RWPE2 (cell line): ENCODE measurements around the gene CCDC134.

Source experiments
- ATAC-seq: fragments of 200-7000 bp; cut with Tn5 transposase; 3 replicates; pipeline ENCODE4 v1.9.1; 2021; ENCODE audit warnings: low read depth
- DNase-seq: peaks from one replicate; pipeline ENCODE4 v3.0.0-alpha.2; 2020; ENCODE audit warnings: low spot score
- H3K27ac ChIP-seq: fragments of 450-650 bp; 2 replicates; pipeline ENCODE4 v1.5.1; 2017; ENCODE audit warnings: mild to moderate bottlenecking; ENCODE audit not compliant: poor library complexity, severe bottlenecking
- H3K27me3 ChIP-seq: fragments of 250-450 bp; sonication (Bioruptor Pico); 2 replicates; pipeline ENCODE4 v1.5.1; 2021; ENCODE audit warnings: mild to moderate bottlenecking, moderate library complexity; ENCODE audit not compliant: insufficient read depth, poor library complexity, severe bottlenecking
- H3K36me3 ChIP-seq: fragments of 250-450 bp; sonication (Bioruptor Pico); 2 replicates; pipeline ENCODE4 v1.5.1; 2020; ENCODE audit warnings: low read depth, mild to moderate bottlenecking, moderate library complexity
- H3K4me1 ChIP-seq: fragments of 250-450 bp; sonication (Bioruptor Pico); 2 replicates; pipeline ENCODE4 v1.5.1; 2021; ENCODE audit warnings: mild to moderate bottlenecking, moderate library complexity; ENCODE audit not compliant: insufficient read depth, poor library complexity, severe bottlenecking
- H3K4me3 ChIP-seq: fragments of 250-450 bp; sonication (Bioruptor Pico); 2 replicates; pipeline ENCODE4 v1.5.1; 2021; ENCODE audit warnings: mild to moderate bottlenecking, moderate library complexity; ENCODE audit not compliant: severe bottlenecking
- H3K9me3 ChIP-seq: fragments of 250-450 bp; sonication (Bioruptor Pico); 2 replicates; pipeline ENCODE4 v1.5.1; 2021; ENCODE audit warnings: mild to moderate bottlenecking, moderate library complexity; ENCODE audit not compliant: severe bottlenecking
- CTCF ChIP-seq: fragments of 450-650 bp; IDR thresholded peaks from one replicate; pipeline ENCODE4 v1.5.1; 2017; ENCODE audit warnings: mild to moderate bottlenecking, moderate library complexity; ENCODE audit not compliant: poor library complexity, severe bottlenecking

CCDC134 gene

GRCh38 chr22:41805639-41806038 lies 5.2 kb downstream of the CCDC134 start:
- no peak for TF ChIP-seq CTCF
- DNase-seq (no peak), ATAC-seq (no peak)
- H3K9me3 ChIP-seq = no peaks in the 10 kb centered on the region
- no peaks in the 10 kb centered on the region for H3K36me3 ChIP-seq
- H3K27ac ChIP-seq = no peak overlapping the region
- H3K4me3 ChIP-seq = no peak overlapping the region
- H3K4me1 ChIP-seq = no peaks in the 10 kb centered on the region
- no peaks in the 10 kb centered on the region for H3K27me3 ChIP-seq

- H3K36me3 ChIP-seq = 0 out of 2 replicates have a peak, but pooled peaks cover 1% of the 10 kb centered on the region
- H3K27ac ChIP-seq = no peak overlapping the region
- ATAC-seq = no peak
- no peak overlapping the region for H3K4me3 ChIP-seq
- DNase-seq = no peak
- TF ChIP-seq CTCF = no peak
- no peaks in the 10 kb centered on the region for H3K27me3 ChIP-seq
- no peaks in the 10 kb centered on the region for H3K9me3 ChIP-seq
- H3K4me1 ChIP-seq = no peaks in the 10 kb centered on the region
Observed at GRCh38 chr22:41808400-41808799, 7.9 kb downstream of the CCDC134 start.

- Histone ChIP-seq H3K4me1 (no peaks in the 10 kb centered on the region), H3K36me3 (0 out of 2 replicates have a peak, but pooled peaks cover 3% of the 10 kb centered on the region), H3K27me3 (no peaks in the 10 kb centered on the region), H3K9me3 (no peaks in the 10 kb centered on the region), H3K27ac (no peak overlapping the region), H3K4me3 (no peak overlapping the region)
- TF ChIP-seq CTCF = no peak
- DNase-seq (no peak), ATAC-seq (no peak)
Observed at GRCh38 chr22:41810022-41810421, 9.5 kb downstream of the CCDC134 start.

GRCh38 chr22:41812805-41813545 lies 12.5 kb downstream of the CCDC134 start:
- Histone ChIP-seq H3K36me3 (peaks cover 11% of the 10 kb centered on the region), H3K27ac (no peak overlapping the region), H3K4me1 (no peaks in the 10 kb centered on the region), H3K27me3 (no peaks in the 10 kb centered on the region), H3K4me3 (no peak overlapping the region), H3K9me3 (no peaks in the 10 kb centered on the region)
- ATAC-seq (no peak), DNase-seq (no peak)
- TF ChIP-seq CTCF = no peak

- H3K4me1 ChIP-seq = no peaks in the 10 kb centered on the region
- no peak for DNase-seq
- TF ChIP-seq CTCF = no peak
- H3K27me3 ChIP-seq = no peaks in the 10 kb centered on the region
- H3K9me3 ChIP-seq = no peaks in the 10 kb centered on the region
- ATAC-seq = no peak
- H3K4me3 ChIP-seq = no peak overlapping the region
- no peak overlapping the region for H3K27ac ChIP-seq
- peaks cover 11% of the 10 kb centered on the region for H3K36me3 ChIP-seq
Observed at GRCh38 chr22:41813726-41814410, 13.4 kb downstream of the CCDC134 start.
